ENCODE data around the gene ATP5ME. TPM values are rescaled to one million over a fixed set of nuclear protein-coding genes. Genes with fewer than 3 reads are reported as not detected.
"Not testable (repeated sequence)": the region's sequence is repeated elsewhere in the genome, so short reads cannot be mapped to it uniquely, and the experiment has no call there.

Gene ATP5ME
- total and polyA plus RNA-seq, 2 donors = 492 to 602 TPM

DNA sequence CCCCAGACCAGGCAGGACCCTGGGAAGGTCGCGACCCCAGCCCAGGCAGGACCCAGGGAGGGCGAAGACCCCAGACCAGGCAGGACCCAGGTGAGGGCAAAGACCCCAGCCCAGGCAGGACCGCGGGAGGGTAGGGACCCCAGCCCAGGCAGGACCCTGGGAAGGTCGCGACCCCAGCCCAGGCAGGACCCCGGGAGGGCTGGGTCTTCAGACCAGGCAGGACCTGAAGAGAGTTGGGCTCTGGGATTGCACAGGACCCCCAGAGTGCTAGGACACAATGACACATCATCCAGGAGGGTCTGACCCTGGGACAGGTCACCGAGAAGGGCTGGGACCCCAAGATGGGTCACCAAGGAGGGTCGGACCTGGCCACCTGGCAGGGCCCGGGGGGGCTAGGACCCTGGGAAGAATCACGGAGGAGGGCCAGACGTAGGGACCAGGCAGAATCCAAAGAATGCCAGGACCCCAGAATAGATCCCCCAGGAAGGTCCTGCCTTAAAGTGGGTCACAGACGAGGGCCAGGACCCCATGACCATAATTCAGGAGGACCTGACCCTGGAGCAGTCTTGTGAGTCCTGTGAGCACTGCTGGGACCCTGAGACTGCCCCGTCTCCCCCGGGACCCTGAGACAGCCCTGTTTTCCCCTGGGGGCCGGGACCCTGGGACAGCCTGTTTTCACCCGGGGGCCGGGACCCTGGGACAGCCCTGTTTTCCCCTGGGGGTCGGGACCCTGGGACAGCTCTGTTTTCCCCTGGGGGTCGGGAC lies 32.9 kb upstream of the ATP5ME start:
- peaks cover 0 to 5% of the 10 kb centered on the region in 2 donors for H3K27me3 ChIP-seq (ENCODE audit: control insufficient read depth in 2 of 2, insufficient read depth in 1 of 2, low read length in 1 of 2)
- H3K36me3 ChIP-seq (ENCODE audit: control insufficient read depth in 2 of 2, insufficient read depth in 2 of 2, low read length in 1 of 2) = peaks cover 7 to 9% of the 10 kb centered on the region in 2 donors
- H3K27ac ChIP-seq (ENCODE audit: low read depth in 1 of 2, low read length in 1 of 2) = no peak overlapping the region
- peaks cover 10 to 12% of the 10 kb centered on the region in 2 donors for H3K4me1 ChIP-seq (ENCODE audit: control insufficient read depth in 2 of 2, insufficient read depth in 2 of 2, low read length in 2 of 2)
- peaks cover 0 to 4% of the 10 kb centered on the region in 2 donors for H3K9me3 ChIP-seq (ENCODE audit: control insufficient read depth in 2 of 2, insufficient read depth in 1 of 2, low read length in 1 of 2)
- no peak for DNase-seq (ENCODE audit: low read depth in 6 of 9, low spot score in 9 of 9)
- H3K4me3 ChIP-seq (ENCODE audit: low read length in 2 of 2) = peak overlapping the region; percentile 38 to 92
- 76% methylated on average over 19 of the region's 21 CpGs for WGBS

DNA sequence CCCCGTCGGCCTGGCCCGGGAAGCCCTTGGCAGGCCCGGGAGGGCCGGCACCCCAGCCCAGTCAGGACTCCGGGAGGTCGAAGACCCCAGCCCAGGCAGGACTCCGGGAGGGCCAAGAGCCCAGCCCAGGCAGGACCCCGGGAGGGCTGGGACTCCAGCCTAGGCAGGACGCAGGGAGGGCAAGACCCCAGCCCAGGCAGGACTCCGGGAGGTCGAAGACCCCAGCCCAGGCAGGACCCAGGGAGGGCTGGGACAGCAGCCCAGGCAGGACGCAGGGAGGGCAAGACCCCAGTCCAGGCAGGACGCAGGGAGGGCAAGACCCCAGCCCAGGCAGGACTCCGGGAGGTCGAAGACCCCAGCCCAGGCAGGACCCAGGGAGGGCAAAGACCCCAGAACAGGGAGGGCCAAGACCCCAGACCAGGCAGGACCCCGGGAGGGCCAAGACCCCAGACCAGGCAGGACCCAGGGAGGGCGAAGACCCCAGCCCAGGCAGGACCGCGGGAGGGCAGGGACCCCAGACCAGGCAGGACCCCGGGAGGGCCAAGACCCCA lies 32.1 kb upstream of the ATP5ME start:
- Histone ChIP-seq H3K4me3 (ENCODE audit: low read length in 2 of 2) (peak overlapping the region; percentile 92 to 99), H3K4me1 (ENCODE audit: control insufficient read depth in 2 of 2, insufficient read depth in 2 of 2, low read length in 2 of 2) (peaks cover 10 to 12% of the 10 kb centered on the region in 2 donors), H3K27ac (ENCODE audit: low read depth in 1 of 2, low read length in 1 of 2) (peak overlapping the region; percentile 32 to 83)
- not testable (repeated sequence) for H3K36me3 ChIP-seq (ENCODE audit: control insufficient read depth in 2 of 2, insufficient read depth in 2 of 2, low read length in 1 of 2); H3K9me3 ChIP-seq (ENCODE audit: control insufficient read depth in 2 of 2, insufficient read depth in 1 of 2, low read length in 1 of 2); H3K27me3 ChIP-seq (ENCODE audit: control insufficient read depth in 2 of 2, insufficient read depth in 1 of 2, low read length in 1 of 2); DNase-seq (ENCODE audit: low read depth in 6 of 9, low spot score in 9 of 9)
- 5% methylated on average over 21 of the region's 21 CpGs for WGBS

DNA sequence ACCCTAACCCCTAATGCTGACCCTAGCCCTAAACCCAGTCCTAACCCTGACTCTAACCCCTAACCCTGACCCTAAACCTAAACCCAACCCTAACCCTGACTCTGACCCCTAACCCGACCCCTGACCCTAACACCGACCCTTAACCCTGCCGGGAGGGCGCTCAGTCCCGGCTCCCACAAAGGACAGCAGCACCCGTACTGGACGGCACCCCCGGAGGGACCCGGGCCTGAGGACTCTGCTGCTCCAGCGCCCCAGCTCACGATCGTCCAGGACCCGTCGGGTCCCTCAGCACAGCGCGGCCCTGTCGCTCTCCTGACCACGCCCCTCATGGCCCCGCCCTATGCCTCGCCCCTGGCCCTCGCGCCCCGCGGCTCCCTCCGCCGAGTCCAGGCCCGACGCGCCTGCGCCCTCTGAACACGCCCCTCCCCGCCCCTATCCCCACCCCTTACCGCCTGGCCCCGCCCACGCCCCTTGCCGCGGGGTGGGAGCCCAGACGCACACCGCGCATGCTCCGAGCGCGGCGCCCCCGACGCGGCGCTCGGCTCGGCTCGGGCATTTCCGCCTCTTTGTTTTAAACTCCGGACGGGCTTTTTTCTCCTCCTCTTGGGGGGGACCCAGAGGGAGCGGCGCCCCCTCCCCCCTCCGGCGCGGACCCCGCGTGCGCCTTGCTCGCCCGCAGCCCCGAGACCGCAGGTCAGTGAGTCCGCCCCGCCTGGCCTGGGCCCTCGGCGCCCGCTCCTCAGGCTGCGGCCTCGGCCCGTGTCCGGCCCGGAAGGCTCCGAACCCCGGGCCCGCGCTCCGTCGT lies 31.4 kb upstream of the ATP5ME start, which contains the start of gene PCGF3:
TSS of gene PCGF3 (plus strand) at position 555 of the 805 bp plus-strand sequence. CDS start 27,849 bp downstream, outside the sequence.
- Histone ChIP-seq H3K36me3 (ENCODE audit: control insufficient read depth in 2 of 2, insufficient read depth in 2 of 2, low read length in 1 of 2) (peaks cover 3 to 9% of the 10 kb centered on the region in 2 donors), H3K9me3 (ENCODE audit: control insufficient read depth in 2 of 2, insufficient read depth in 1 of 2, low read length in 1 of 2) (peaks cover 0 to 4% of the 10 kb centered on the region in 2 donors), H3K4me3 (ENCODE audit: low read length in 2 of 2) (peak within 1 kb of the TSS; percentile 92 to 99), H3K27ac (ENCODE audit: low read depth in 1 of 2, low read length in 1 of 2) (peak within 1 kb of the TSS; percentile 32 to 83), H3K27me3 (ENCODE audit: control insufficient read depth in 2 of 2, insufficient read depth in 1 of 2, low read length in 1 of 2) (peaks cover 0 to 5% of the 10 kb centered on the region in 2 donors), H3K4me1 (ENCODE audit: control insufficient read depth in 2 of 2, insufficient read depth in 2 of 2, low read length in 2 of 2) (peaks cover 10 to 12% of the 10 kb centered on the region in 2 donors)
- 2% methylated on average over 82 of the region's 82 CpGs for WGBS
- peak; percentile 46 to 95 (median 87) for DNase-seq (ENCODE audit: low read depth in 6 of 9, low spot score in 9 of 9)

DNA sequence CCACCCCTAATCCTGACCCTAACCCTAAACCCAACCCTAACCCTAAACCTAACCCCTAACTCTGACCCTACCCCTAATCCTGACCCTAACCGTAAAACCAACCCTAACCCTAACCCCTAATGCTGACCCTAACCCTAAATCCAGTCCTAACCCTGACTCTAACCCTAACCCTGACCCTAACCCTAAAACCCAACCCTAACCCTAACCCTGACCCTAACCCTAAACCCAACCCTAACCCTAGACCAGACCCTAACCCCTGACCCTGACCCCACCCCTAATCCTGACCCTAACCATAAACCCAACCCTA lies 30.8 kb upstream of the ATP5ME start:
- peaks cover 0 to 5% of the 10 kb centered on the region in 2 donors for H3K36me3 ChIP-seq (ENCODE audit: control insufficient read depth in 2 of 2, insufficient read depth in 2 of 2, low read length in 1 of 2)
- H3K4me1 ChIP-seq (ENCODE audit: control insufficient read depth in 2 of 2, insufficient read depth in 2 of 2, low read length in 2 of 2) = peaks cover 10 to 12% of the 10 kb centered on the region in 2 donors
- peaks cover 0 to 5% of the 10 kb centered on the region in 2 donors for H3K27me3 ChIP-seq (ENCODE audit: control insufficient read depth in 2 of 2, insufficient read depth in 1 of 2, low read length in 1 of 2)
- DNase-seq (ENCODE audit: low read depth in 6 of 9, low spot score in 9 of 9) = no peak
- H3K4me3 ChIP-seq (ENCODE audit: low read length in 2 of 2) = peak overlapping the region in 1 of 2 donors; percentile 99
- no peak overlapping the region for H3K27ac ChIP-seq (ENCODE audit: low read depth in 1 of 2, low read length in 1 of 2)
- 98% methylated on average over 1 of the region's 1 CpG for WGBS
- H3K9me3 ChIP-seq (ENCODE audit: control insufficient read depth in 2 of 2, insufficient read depth in 1 of 2, low read length in 1 of 2) = peaks cover 0 to 4% of the 10 kb centered on the region in 2 donors

- Histone ChIP-seq H3K27me3 (ENCODE audit: control insufficient read depth in 2 of 2, insufficient read depth in 1 of 2, low read length in 1 of 2) (peaks cover 0 to 5% of the 10 kb centered on the region in 2 donors), H3K36me3 (ENCODE audit: control insufficient read depth in 2 of 2, insufficient read depth in 2 of 2, low read length in 1 of 2) (peaks cover 0 to 2% of the 10 kb centered on the region in 2 donors), H3K27ac (ENCODE audit: low read depth in 1 of 2, low read length in 1 of 2) (no peak overlapping the region), H3K4me1 (ENCODE audit: control insufficient read depth in 2 of 2, insufficient read depth in 2 of 2, low read length in 2 of 2) (peaks cover 10 to 12% of the 10 kb centered on the region in 2 donors), H3K4me3 (ENCODE audit: low read length in 2 of 2) (no peak overlapping the region), H3K9me3 (ENCODE audit: control insufficient read depth in 2 of 2, insufficient read depth in 1 of 2, low read length in 1 of 2) (peaks cover 0 to 4% of the 10 kb centered on the region in 2 donors)
- WGBS = 96% methylated on average over 46 of the region's 46 CpGs
- no peak for DNase-seq (ENCODE audit: low read depth in 6 of 9, low spot score in 9 of 9)
Observed at GRCh38 chr4:704198-704891, 30.3 kb upstream of the ATP5ME start.

DNA sequence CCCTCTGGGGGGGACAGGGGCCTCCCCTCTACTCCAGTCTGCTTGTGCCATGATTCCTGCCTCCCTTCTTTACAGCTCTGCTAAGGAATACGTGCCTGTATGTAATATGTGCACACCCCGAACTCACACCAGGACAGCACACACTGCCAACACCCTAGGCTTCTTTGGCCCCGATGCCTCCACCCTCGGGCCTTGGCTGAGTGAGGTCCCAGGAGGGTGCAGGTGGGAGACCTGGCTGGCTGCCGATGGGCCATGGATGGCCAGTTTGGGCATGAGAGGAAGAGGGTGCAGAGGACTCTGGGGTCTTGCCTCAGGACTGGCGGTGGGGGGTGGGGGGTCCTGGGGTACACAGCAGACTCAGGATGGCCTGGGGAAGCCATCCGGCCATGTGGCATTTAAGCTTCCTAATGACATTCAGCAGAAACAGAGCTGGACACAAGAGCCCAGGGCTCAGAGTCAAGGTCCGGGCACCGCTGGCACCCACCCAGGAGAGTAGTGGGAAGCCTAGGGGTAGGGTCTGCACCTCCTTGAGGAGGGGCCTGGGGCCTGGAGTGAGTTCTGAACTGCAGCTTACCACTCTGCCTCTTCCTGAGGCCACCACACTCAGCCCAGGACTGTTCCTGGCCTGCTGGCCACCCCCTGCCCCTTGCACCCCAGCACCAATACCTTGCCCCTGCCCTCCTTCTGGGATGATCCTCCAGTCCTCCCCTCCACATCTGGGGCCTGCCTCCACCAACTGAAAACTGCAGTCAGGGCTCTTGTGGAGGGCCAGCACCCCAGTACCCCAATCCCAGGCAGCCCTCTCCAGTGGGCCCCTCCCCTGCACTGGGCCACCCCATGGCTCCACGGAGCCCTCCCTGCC lies 29.5 kb upstream of the ATP5ME start:
- Histone ChIP-seq H3K4me1 (ENCODE audit: control insufficient read depth in 2 of 2, insufficient read depth in 2 of 2, low read length in 2 of 2) (peaks cover 10 to 12% of the 10 kb centered on the region in 2 donors), H3K27ac (ENCODE audit: low read depth in 1 of 2, low read length in 1 of 2) (no peak overlapping the region), H3K27me3 (ENCODE audit: control insufficient read depth in 2 of 2, insufficient read depth in 1 of 2, low read length in 1 of 2) (peaks cover 0 to 5% of the 10 kb centered on the region in 2 donors), H3K4me3 (ENCODE audit: low read length in 2 of 2) (no peak overlapping the region), H3K36me3 (ENCODE audit: control insufficient read depth in 2 of 2, insufficient read depth in 2 of 2, low read length in 1 of 2) (no peaks in the 10 kb centered on the region), H3K9me3 (ENCODE audit: control insufficient read depth in 2 of 2, insufficient read depth in 1 of 2, low read length in 1 of 2) (peaks cover 0 to 3% of the 10 kb centered on the region in 2 donors)
- no peak for DNase-seq (ENCODE audit: low read depth in 6 of 9, low spot score in 9 of 9)
- WGBS = 95% methylated on average over 10 of the region's 10 CpGs

DNA sequence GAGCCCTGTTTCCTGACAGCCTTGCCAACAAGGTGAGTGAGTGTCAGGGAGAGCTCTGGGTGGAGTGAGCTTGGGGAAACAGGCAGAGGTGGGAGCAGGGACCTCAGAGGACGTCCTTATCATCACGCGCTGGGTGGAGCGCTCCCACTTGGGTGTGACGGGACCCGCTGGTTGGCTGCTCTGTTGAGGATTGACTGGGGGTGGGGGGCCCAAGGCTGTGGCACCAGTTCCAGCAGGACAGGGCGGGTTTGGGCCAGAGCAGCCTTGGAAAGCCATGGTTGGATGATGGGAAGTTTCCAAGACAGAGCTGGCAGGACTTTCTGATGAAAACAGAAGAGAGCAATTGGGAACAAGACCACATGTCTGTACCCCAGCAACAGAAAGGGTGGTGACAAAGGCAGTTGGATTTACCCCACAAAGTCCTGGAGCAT lies 28.6 kb upstream of the ATP5ME start:
- Histone ChIP-seq H3K9me3 (ENCODE audit: control insufficient read depth in 2 of 2, insufficient read depth in 1 of 2, low read length in 1 of 2) (no peaks in the 10 kb centered on the region), H3K27me3 (ENCODE audit: control insufficient read depth in 2 of 2, insufficient read depth in 1 of 2, low read length in 1 of 2) (peaks cover 0 to 5% of the 10 kb centered on the region in 2 donors), H3K36me3 (ENCODE audit: control insufficient read depth in 2 of 2, insufficient read depth in 2 of 2, low read length in 1 of 2) (no peaks in the 10 kb centered on the region), H3K4me1 (ENCODE audit: control insufficient read depth in 2 of 2, insufficient read depth in 2 of 2, low read length in 2 of 2) (peaks cover 7 to 12% of the 10 kb centered on the region in 2 donors), H3K27ac (ENCODE audit: low read depth in 1 of 2, low read length in 1 of 2) (no peak overlapping the region), H3K4me3 (ENCODE audit: low read length in 2 of 2) (no peak overlapping the region)
- WGBS = 95% methylated on average over 7 of the region's 7 CpGs
- DNase-seq (ENCODE audit: low read depth in 6 of 9, low spot score in 9 of 9) = no peak

All from thymus (tissue), 11 donors.